Type B pancreatic cell (in vitro differentiated cells): ENCODE measurements around the gene JPH3. TPM values are rescaled to one million over a fixed set of nuclear protein-coding genes. Genes with fewer than 3 reads are reported as not detected.

ENCODE experiments used
- DNase-seq: peaks from one replicate; pipeline ENCODE4 v3.0.0; 2021; ENCODE audit warnings: mixed read lengths; ENCODE audit not compliant: unreplicated experiment; ENCODE audit errors: extremely low spot score
- H3K27ac Mint-ChIP-seq: 2 replicates; pipeline ENCODE4 v1.8.0; 2021; ENCODE audit warnings: mild to moderate bottlenecking, mixed read lengths
- H3K27me3 Mint-ChIP-seq: 2 replicates; pipeline ENCODE4 v1.8.0; 2021; ENCODE audit warnings: mixed read lengths
- H3K36me3 Mint-ChIP-seq: 2 replicates; pipeline ENCODE4 v1.8.0; 2021; ENCODE audit warnings: mixed read lengths
- H3K4me1 Mint-ChIP-seq: one replicate; pipeline ENCODE4 v1.8.0; 2021; ENCODE audit warnings: mixed read lengths; ENCODE audit not compliant: unreplicated experiment
- H3K4me3 Mint-ChIP-seq: 2 replicates; pipeline ENCODE4 v1.8.0; 2021; ENCODE audit warnings: mild to moderate bottlenecking, mixed read lengths
- H3K9me3 Mint-ChIP-seq: 2 replicates; pipeline ENCODE4 v1.8.0; 2021; ENCODE audit warnings: mixed read lengths
- total RNA-seq: library from RNA; stranded (reverse); gene quantifications from 2 replicates; pipeline ENCODE4 v1.2.1, GENCODE V29; 2021; ENCODE audit warnings: low replicate concordance
- TF ChIP-seq, protein P1 (sequence below): fragments of 200-600 bp; sonication (generic); conservative IDR thresholded peaks from 2 replicates; pipeline ENCODE4 v1.5.0; 2021; ENCODE audit warnings: antibody characterized with exemption, mild to moderate bottlenecking

Gene JPH3
- total RNA-seq, 1 donor from 2014 or later = 7.2 TPM

GRCh38 chr16:87579691-87580090 lies 22.6 kb upstream of the JPH3 start:
- Mint-ChIP-seq H3K27ac (no peak overlapping the region), H3K4me1 (peaks cover 14% of the 10 kb centered on the region), H3K27me3 (peaks cover 3% of the 10 kb centered on the region), H3K9me3 (peaks cover 4% of the 10 kb centered on the region), H3K36me3 (no peaks in the 10 kb centered on the region), H3K4me3 (no peak overlapping the region)
- DNase-seq = no peak
- TF ChIP-seq, protein P1, sequence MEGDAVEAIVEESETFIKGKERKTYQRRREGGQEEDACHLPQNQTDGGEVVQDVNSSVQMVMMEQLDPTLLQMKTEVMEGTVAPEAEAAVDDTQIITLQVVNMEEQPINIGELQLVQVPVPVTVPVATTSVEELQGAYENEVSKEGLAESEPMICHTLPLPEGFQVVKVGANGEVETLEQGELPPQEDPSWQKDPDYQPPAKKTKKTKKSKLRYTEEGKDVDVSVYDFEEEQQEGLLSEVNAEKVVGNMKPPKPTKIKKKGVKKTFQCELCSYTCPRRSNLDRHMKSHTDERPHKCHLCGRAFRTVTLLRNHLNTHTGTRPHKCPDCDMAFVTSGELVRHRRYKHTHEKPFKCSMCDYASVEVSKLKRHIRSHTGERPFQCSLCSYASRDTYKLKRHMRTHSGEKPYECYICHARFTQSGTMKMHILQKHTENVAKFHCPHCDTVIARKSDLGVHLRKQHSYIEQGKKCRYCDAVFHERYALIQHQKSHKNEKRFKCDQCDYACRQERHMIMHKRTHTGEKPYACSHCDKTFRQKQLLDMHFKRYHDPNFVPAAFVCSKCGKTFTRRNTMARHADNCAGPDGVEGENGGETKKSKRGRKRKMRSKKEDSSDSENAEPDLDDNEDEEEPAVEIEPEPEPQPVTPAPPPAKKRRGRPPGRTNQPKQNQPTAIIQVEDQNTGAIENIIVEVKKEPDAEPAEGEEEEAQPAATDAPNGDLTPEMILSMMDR = no peak

DNA sequence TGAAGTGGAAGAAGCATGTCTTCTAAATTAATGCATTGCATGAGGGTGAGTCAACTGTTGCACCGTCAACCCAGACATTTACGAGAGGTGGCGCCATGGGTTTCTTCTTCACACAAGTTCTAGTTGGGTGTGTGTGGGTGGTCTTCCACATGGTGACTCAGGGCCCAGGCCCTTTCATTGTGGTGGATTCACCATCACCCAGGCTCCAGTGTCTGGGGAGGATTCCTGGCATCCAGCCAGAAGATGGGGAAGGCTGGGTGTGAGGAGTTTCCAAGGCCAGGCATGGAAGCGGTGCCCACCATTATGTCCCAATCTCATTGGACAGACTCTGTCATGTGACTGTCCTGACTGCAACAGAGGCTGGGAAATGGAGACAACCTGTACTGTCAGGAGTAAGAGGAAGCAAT lies 21.4 kb upstream of the JPH3 start:
- Mint-ChIP-seq H3K4me3 (no peak overlapping the region), H3K27ac (no peak overlapping the region), H3K9me3 (peaks cover 4% of the 10 kb centered on the region), H3K4me1 (peaks cover 13% of the 10 kb centered on the region), H3K36me3 (no peaks in the 10 kb centered on the region), H3K27me3 (peaks cover 7% of the 10 kb centered on the region)
- DNase-seq = no peak
- TF ChIP-seq, protein P1 = no peak

GRCh38 chr16:87581857-87582215 lies 20.5 kb upstream of the JPH3 start:
- Mint-ChIP-seq H3K27me3 (peaks cover 16% of the 10 kb centered on the region), H3K9me3 (peaks cover 4% of the 10 kb centered on the region), H3K4me3 (peak overlapping the region; percentile 26), H3K27ac (peak overlapping the region; percentile 64), H3K36me3 (no peaks in the 10 kb centered on the region), H3K4me1 (peaks cover 21% of the 10 kb centered on the region)
- no peak for DNase-seq
- TF ChIP-seq, protein P1 = no peak

- TF ChIP-seq, protein P1 = no peak
- Mint-ChIP-seq H3K4me1 (peaks cover 21% of the 10 kb centered on the region), H3K36me3 (no peaks in the 10 kb centered on the region), H3K27ac (peak overlapping the region; percentile 64), H3K9me3 (peaks cover 4% of the 10 kb centered on the region), H3K27me3 (peaks cover 19% of the 10 kb centered on the region), H3K4me3 (no peak overlapping the region)
- no peak for DNase-seq
These were observed 19.9 kb upstream of the JPH3 start for GRCh38 chr16:87582216-87582965.

- Mint-ChIP-seq H3K27me3 (peaks cover 19% of the 10 kb centered on the region), H3K27ac (no peak overlapping the region), H3K4me1 (peaks cover 21% of the 10 kb centered on the region), H3K9me3 (peaks cover 4% of the 10 kb centered on the region), H3K4me3 (no peak overlapping the region), H3K36me3 (no peaks in the 10 kb centered on the region)
- no peak for DNase-seq
- TF ChIP-seq, protein P1 = no peak
These were observed 19.4 kb upstream of the JPH3 start for GRCh38 chr16:87582966-87583325.
